Upper lobe of right lung (tissue), 1 donor: ENCODE results near the gene CALB2. TPM values are rescaled to one million over a fixed set of nuclear protein-coding genes. Genes with fewer than 3 reads are reported as not detected.

Experiments used
- ATAC-seq: fragments of 200-7000 bp; cut with Tn5 transposase; one replicate; pipeline ENCODE4 v1.9.1; 2020; ENCODE audit warnings: mild to moderate bottlenecking, moderate library complexity
- DNase-seq: peaks from one replicate; pipeline ENCODE4 v3.0.0-alpha.2; 2020
- H3K27ac ChIP-seq: fragments of 200-600 bp; one replicate; pipeline ENCODE4 v1.8.0; 2022
- H3K27me3 ChIP-seq: fragments of 200-600 bp; one replicate; pipeline ENCODE4 v1.8.0; 2022; ENCODE audit warnings: mild to moderate bottlenecking
- H3K36me3 ChIP-seq: fragments of 200-600 bp; one replicate; pipeline ENCODE4 v1.8.0; 2022
- H3K4me1 ChIP-seq: fragments of 200-600 bp; one replicate; pipeline ENCODE4 v1.8.0; 2022
- H3K4me3 ChIP-seq: fragments of 200-600 bp; one replicate; pipeline ENCODE4 v1.8.0; 2022; ENCODE audit warnings: mild to moderate bottlenecking
- H3K9me3 ChIP-seq: fragments of 200-600 bp; one replicate; pipeline ENCODE4 v1.8.0; 2022
- CTCF ChIP-seq: fragments of 200-600 bp; IDR thresholded peaks from one replicate; pipeline ENCODE4 v1.8.0; 2022; ENCODE audit warnings: antibody characterized with exemption
- intact Hi-C: fragments of 100-400 bp; cut with DNase I; formaldehyde crosslinking; loops from one replicate; pipeline ENCODE4 v1.11.0; 2022
- total RNA-seq: library from RNA; stranded (reverse); fragmentation: NEBNext Ultra II Directional; extraction: Animal tissue kit (Norgen Biotek cat#: 25700); gene quantifications from one replicate; pipeline ENCODE4 v1.2.1, GENCODE V29; 2021
- donor health status: DM: no; HTN: yes; CAD: no; lungs with severe emphysema.

Gene CALB2
- total RNA-seq, 1 donor from 2014 or later = 4.6 TPM

- no peaks in the 10 kb centered on the region for H3K36me3 ChIP-seq
- no peaks in the 10 kb centered on the region for H3K4me1 ChIP-seq
- TF ChIP-seq CTCF = no peak
- DNase-seq (no peak), ATAC-seq (no peak)
- no peak overlapping the region for H3K27ac ChIP-seq
- H3K4me3 ChIP-seq = no peak overlapping the region
- H3K9me3 ChIP-seq = no peaks in the 10 kb centered on the region
- H3K27me3 ChIP-seq = peaks cover 9% of the 10 kb centered on the region
- intact Hi-C loops = no loop called here
Observed at GRCh38 chr16:71383054-71383773, 24.7 kb downstream of the CALB2 start.

GRCh38 chr16:71384073-71384724 lies 25.7 kb downstream of the CALB2 start:
- H3K4me1 ChIP-seq = no peaks in the 10 kb centered on the region

GRCh38 chr16:71387045-71387871 lies 28.7 kb downstream of the CALB2 start:
- DNase-seq = no peak
- no peak overlapping the region for H3K4me3 ChIP-seq
- intact Hi-C loops = no loop called here
- H3K36me3 ChIP-seq = no peaks in the 10 kb centered on the region
- H3K27ac ChIP-seq = no peak overlapping the region
- no peak for TF ChIP-seq CTCF
- H3K4me1 ChIP-seq = no peaks in the 10 kb centered on the region
- peaks cover 9% of the 10 kb centered on the region for H3K27me3 ChIP-seq
- no peak for ATAC-seq
- no peaks in the 10 kb centered on the region for H3K9me3 ChIP-seq

More at GRCh38 chr16:71384073-71384724, 25.7 kb downstream of the CALB2 start:
- peaks cover 9% of the 10 kb centered on the region for H3K27me3 ChIP-seq
- H3K4me3 ChIP-seq = no peak overlapping the region
- DNase-seq = no peak
- H3K36me3 ChIP-seq = no peaks in the 10 kb centered on the region
- ATAC-seq = no peak
- H3K27ac ChIP-seq = no peak overlapping the region
- intact Hi-C loops = no loop called here
- H3K9me3 ChIP-seq = no peaks in the 10 kb centered on the region
- no peak for TF ChIP-seq CTCF

GRCh38 chr16:71389330-71389729 lies 30.8 kb downstream of the CALB2 start:
- intact Hi-C loops = no loop called here
- Histone ChIP-seq H3K36me3 (no peaks in the 10 kb centered on the region), H3K4me1 (no peaks in the 10 kb centered on the region), H3K27ac (no peak overlapping the region), H3K4me3 (no peak overlapping the region), H3K9me3 (no peaks in the 10 kb centered on the region), H3K27me3 (peaks cover 9% of the 10 kb centered on the region)
- ATAC-seq = no peak
- TF ChIP-seq CTCF = no peak
- no peak for DNase-seq

GRCh38 chr16:71396594-71396993 lies 38.1 kb downstream of the CALB2 start:
- H3K4me1 ChIP-seq = no peaks in the 10 kb centered on the region
- intact Hi-C loops = no loop called here
- no peaks in the 10 kb centered on the region for H3K36me3 ChIP-seq
- H3K27ac ChIP-seq = no peak overlapping the region
- no peak for TF ChIP-seq CTCF
- H3K9me3 ChIP-seq = no peaks in the 10 kb centered on the region
- H3K27me3 ChIP-seq = peaks cover 10% of the 10 kb centered on the region
- no peak for DNase-seq
- ATAC-seq = no peak
- no peak overlapping the region for H3K4me3 ChIP-seq
